A549 (cell line): ENCODE measurements around the gene POLR2E.

Experiments
- CEBPB ChIP-seq, 2 experiments: fragments of >200 bp in 1 of 2; sonication (Bioruptor Twin) in 1 of 2; formaldehyde crosslinking in 1 of 2; IDR thresholded peaks; 2 replicates each; pipeline ENCODE4 v1.6.1; 2012 to 2016
- EHF ChIP-seq: fragments of 250-450 bp; sonication (Bioruptor Pico); IDR thresholded peaks from 2 replicates; pipeline ENCODE4 v1.5.0; 2020; ENCODE audit warnings: mild to moderate bottlenecking
- EP300 ChIP-seq, 2 experiments: fragments of >200 bp; sonication (Bioruptor Twin); formaldehyde crosslinking; IDR thresholded peaks; 2 replicates in 1 of 2; 3 replicates in 1 of 2; pipeline ENCODE4 v1.6.1; 2016 to 2017
- KDM5A ChIP-seq: fragments of 200-600 bp; sonication (generic); IDR thresholded peaks from 2 replicates; pipeline ENCODE4 v1.6.1; 2016; ENCODE audit warnings: antibody characterized with exemption, mild to moderate bottlenecking
- RAD21 ChIP-seq, 2 experiments: fragments of >200 bp in 1 of 2; sonication (Bioruptor Twin) in 1 of 2; formaldehyde crosslinking in 1 of 2; IDR thresholded peaks in 1 of 2; conservative IDR thresholded peaks in 1 of 2; 2 replicates in 1 of 2; 3 replicates in 1 of 2; pipeline ENCODE4 v1.6.1; 2012 to 2018; ENCODE audit warnings: inconsistent platforms in 1 of 2
- RCOR1 ChIP-seq: fragments of 150-350 bp; IDR thresholded peaks from 2 replicates; pipeline ENCODE4 v1.6.1; 2014; ENCODE audit warnings: antibody characterized with exemption, low read length, low read depth
- ZSCAN20 ChIP-seq: fragments of 250-450 bp; sonication (Bioruptor Pico); IDR thresholded peaks from 2 replicates; pipeline ENCODE4 v1.8.0; 2022; ENCODE audit warnings: mild to moderate bottlenecking, moderate library complexity
- TF ChIP-seq, protein P1 (sequence below): fragments of >200 bp; sonication (Bioruptor Twin); formaldehyde crosslinking; IDR thresholded peaks from 3 replicates; pipeline ENCODE4 v1.5.1; 2016

DNA sequence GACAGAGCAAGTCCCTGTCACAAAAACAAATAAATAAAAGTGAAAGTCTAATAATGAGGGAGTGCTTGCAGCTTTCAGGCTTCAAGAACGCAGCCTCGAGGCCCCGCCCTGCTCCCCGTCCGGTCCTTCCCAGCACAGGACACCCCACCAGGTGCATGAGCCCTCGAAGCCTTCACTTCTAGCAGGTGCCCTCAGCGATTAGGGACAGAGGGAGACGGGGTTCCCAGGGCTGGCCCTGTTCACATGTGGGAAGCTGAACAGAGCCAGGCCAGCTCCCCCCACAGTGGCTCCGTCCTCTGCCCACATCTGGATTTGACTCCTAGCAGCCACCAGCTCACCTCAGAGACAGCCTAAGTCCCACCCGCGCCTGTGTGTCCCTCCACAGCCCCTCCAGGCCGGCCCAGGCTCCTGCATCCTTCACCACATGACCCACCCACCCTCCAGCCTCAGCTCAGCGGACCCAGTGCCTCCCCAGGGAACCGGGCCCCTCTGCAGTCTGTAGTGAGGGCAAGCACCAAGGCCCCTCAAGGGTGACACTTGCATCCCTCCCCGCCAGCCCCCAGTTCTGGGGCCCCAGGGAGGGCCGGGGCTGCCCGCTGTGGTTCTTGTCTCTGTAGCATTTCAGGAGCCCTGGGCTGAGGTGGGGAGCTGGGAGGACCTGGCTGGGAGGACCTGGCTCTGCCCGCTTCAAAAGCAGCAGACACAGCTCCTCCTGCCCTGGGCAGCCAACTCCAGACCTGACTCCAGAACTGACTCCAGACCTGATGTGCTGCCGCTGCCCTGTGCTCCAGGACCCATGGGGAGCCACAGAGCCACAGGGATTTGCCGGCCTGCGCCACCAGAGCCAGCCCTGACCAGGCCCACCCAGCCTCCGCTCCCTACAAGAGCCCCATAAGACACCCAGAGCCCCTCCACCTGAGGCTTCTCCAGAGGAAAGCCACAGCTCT is 35.9 kb upstream of the POLR2E start:
- TF ChIP-seq EHF (CRISPR knock-in tag) = no peak
- TF ChIP-seq, protein P1, sequence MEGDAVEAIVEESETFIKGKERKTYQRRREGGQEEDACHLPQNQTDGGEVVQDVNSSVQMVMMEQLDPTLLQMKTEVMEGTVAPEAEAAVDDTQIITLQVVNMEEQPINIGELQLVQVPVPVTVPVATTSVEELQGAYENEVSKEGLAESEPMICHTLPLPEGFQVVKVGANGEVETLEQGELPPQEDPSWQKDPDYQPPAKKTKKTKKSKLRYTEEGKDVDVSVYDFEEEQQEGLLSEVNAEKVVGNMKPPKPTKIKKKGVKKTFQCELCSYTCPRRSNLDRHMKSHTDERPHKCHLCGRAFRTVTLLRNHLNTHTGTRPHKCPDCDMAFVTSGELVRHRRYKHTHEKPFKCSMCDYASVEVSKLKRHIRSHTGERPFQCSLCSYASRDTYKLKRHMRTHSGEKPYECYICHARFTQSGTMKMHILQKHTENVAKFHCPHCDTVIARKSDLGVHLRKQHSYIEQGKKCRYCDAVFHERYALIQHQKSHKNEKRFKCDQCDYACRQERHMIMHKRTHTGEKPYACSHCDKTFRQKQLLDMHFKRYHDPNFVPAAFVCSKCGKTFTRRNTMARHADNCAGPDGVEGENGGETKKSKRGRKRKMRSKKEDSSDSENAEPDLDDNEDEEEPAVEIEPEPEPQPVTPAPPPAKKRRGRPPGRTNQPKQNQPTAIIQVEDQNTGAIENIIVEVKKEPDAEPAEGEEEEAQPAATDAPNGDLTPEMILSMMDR = no peak
- no peak for TF ChIP-seq EP300 (IDR thresholded peaks at IDR 0.05)
- no peak for TF ChIP-seq KDM5A
- no peak for TF ChIP-seq RCOR1
- no peak for TF ChIP-seq CEBPB (IDR thresholded peaks at IDR 0.05)
- no peak for TF ChIP-seq ZSCAN20
- no peak for TF ChIP-seq RAD21 (conservative IDR thresholded peaks at IDR 0.05 in 1 of 2, IDR thresholded peaks at IDR 0.05 in 1 of 2)
